Stimulated activated CD8-positive, alpha-beta memory T cell treated with anti-CD3 and anti-CD28 coated beads, Interleukin-2, amount 100 ng/mL, for 1 hour (primary cell): ENCODE results near the gene PXDC1.

ENCODE experiments used
- DNase-seq, 2 donors: peaks; one replicate each; pipeline ENCODE4 v3.0.0-alpha.2; 2020; ENCODE audit warnings: low read depth in 2 of 2

Gene PXDC1, protein sequence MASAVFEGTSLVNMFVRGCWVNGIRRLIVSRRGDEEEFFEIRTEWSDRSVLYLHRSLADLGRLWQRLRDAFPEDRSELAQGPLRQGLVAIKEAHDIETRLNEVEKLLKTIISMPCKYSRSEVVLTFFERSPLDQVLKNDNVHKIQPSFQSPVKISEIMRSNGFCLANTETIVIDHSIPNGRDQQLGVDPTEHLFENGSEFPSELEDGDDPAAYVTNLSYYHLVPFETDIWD

GRCh38 chr6:3751077-3751729 is at the start of gene PXDC1:
Gene PXDC1, minus strand, starts transcription at chr6:3751713. Its CDS starts 182 bp downstream, at chr6:3751531.
- no peak for DNase-seq

DNA sequence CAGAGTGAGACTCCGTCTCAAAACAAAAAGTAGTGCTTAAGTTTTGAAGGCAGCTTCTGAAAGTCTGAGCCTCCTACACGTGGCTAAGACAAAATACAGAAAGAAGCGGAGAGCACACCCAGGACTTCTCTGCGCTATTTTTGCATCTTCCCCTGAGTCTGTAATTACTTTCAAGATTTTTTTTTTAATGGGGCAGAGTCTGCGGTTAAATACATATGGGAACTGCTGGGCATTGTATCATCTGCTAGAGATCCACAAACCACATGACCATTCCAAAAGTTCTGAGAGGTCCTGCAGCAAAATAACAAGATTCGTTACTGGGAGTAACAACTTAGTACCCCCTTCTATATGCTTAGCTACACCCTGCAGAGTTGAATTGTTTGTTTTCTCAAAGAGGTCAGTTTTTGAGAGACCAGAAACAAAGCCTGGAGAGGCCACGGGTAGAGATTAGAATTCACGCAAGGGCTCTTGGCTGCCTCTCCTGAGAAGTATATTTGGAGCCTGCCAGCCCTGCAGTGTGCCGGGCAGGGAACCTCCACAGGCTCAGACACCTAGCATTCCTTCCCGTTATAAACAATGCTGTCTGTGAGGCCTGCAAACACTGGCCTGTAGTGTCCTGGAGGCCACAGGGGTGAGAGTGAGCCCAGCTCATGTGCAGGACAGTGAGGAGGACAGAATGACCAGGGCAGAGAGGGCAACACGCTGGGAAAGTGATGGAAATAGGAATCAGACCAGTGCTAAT is 49.5 kb upstream of the PXDC1 start:
- no peak for DNase-seq

- no peak for DNase-seq
Observed at GRCh38 chr6:3799719-3800118, 48.2 kb upstream of the PXDC1 start.

DNA sequence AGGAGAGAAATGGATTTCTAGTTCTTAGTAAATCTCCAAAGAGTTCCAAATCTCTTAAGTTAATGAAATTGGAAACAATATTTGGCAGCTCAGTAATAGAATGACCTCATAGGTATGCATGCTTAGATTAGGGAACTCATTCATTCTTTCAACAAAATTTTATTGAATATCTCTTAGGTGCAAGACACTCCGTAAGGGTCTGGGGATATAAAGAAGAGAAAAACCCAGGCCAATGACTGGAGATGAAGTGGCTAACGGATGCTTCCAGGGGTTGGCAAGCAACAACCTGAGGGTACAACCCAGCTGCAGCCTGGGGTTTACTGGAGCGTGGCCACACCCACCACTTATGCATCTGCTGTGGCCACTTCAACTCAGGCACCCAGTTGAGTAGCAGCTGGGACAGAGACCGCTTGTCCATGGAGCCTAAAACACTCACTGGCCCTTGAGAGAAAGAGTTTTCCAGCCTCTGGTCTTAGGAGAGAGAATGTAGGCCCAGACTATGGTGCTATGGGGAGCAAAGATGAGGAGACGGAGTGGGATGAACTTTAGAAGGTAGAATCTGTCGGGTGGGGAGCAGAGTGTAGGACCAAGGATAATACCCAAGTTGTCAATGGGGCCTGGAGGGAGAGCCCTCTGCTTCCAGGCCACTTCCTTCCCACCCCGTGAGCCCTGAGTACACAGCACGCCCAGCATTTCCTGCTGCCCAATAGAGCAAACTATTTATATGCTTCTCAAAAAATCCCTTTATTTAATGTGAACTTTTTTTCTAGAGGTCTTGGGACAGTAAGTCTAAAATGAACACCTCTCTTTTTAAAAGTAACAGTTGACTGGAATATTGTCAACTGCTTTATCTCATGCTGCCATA is 46.8 kb upstream of the PXDC1 start:
- DNase-seq: no peak

DNA sequence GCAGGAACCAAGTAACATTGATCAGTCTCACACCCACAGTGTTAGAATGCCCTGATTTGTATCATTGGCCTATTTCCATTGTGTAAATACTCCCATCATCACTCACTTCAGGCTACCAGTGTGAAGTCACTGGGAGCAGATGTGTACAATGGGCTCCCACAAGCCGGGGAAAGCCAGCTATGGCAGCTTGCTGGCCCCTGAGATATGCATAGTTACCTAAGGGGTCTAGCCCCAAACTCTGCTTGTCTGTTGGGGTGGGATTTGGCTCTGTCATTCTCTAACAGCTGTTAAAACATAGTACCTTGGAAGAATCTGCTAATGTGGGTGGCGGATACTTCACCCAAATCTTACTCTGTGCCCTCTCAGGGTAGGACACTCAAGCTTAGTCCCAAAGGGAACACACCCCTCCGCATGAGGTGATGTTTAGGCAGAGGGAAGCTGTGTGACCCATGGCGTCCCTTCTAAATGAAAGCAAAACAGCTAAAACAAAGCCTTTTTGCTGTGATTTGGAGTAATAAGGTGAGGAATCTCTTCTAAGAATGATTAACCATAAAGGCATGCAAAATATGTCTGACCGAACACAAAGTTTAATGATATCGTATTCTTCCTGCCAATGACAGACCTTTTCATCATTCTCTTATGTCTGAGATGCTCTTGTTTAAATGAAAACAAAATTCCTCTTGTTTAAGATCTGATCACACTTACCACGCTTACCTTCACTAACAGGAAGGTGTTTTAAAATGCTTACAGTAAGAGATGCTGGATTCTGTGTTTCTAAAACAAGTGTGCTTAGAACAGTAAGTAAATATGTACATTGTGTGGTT is 45.9 kb upstream of the PXDC1 start:
- no peak for DNase-seq

DNA sequence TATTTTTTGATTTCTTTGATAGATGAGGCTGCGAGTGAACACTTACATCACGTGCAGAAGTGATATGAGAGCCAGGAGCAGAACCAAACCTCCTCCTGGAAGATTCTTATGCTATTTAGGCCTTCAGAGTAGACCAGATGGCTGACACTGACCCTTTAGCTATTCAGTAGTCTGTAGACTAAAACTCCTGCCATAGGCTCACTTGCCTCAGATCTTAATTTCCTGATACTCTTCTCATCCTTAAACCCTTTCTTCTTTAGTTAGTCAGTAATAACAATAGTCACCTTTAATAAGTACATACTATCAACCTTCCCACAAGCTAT is 45.2 kb upstream of the PXDC1 start:
- DNase-seq: no peak

GRCh38 chr6:3795836-3796718 is 44.6 kb upstream of the PXDC1 start:
- DNase-seq: no peak

DNA sequence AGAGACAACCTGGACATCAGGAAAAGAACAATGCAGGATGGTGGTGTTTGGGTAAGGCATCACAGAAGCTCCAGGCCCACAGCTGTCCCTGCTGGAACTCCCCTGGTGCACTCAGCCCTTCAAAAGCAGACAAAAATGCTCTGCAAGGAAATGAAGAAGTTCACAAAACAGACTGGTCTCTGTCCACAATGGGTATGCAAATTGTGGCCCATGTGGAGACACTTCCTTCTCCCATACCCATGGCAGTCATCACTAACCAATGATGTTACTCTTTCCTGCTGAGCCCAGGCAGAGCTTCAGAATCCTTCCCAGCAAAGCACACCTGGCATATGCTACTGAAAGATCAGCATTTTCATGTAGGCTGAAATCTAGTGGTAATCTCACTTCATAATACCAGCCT is 42.6 kb upstream of the PXDC1 start:
- DNase-seq: no peak

- no peak for DNase-seq
Observed at GRCh38 chr6:3793545-3793944, 42.0 kb upstream of the PXDC1 start.

DNA sequence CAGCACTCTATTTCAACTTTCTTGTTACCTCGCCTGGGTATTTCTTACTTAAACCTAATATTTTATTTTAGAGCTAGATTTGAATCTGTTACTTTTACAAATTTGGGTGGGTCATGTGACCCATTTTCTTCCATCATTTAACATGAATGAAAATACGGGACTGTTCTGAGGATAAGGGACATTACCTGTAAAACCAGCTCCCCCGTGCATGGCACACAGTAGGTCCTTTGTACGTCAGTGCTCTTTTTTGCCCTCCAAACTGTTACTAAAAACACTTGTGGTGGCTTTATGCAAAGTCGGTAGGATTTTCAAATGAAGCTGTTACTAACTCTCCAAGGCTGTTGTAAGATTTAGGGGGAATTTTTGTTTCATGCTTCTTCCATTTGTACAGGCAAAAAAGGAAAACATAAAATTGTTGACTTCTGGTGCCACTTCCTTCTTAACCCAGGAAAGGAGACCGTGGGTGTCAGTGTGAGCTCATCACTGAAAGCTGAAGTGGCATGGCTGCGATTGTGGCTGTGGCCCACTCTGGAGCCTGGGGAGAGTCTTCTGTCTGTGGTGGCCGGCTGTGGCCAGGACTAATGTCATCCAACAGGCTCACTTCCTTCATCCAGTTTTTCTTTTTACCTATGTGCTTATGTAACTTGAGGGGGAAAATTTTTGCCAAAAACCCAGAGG is 40.2 kb upstream of the PXDC1 start:
- no peak for DNase-seq

DNA sequence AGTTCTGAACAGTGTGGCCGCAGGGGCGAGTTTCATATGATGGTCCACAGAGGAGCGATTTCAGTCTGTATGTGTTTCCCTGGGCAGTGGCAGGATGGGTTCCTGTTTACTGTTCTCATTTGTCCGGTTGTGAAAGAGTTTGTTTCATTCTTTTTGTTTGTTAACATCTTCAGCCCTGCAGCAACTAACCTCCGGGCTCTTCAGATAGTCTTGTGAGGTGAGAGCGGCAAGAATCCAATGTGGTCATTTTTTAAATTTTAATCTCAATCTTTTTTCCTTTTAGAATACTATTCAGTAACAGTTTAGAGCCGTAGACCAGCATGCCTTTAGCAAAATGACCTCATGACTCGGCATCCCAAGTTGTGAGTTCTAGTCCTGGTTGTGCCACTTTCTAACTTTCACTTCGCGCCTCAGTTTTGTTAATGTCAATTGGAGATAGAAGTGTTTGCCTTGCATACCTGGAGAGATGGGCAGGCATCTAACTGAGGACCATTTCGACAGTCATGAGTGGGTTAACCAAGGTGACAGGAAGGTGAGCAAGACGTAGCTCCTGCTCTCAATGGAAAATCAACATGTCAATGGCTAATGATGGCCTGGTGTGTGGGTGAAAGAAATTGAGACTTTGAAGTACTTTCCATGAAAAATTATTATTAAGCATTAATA is 38.5 kb upstream of the PXDC1 start:
- no peak for DNase-seq

DNA sequence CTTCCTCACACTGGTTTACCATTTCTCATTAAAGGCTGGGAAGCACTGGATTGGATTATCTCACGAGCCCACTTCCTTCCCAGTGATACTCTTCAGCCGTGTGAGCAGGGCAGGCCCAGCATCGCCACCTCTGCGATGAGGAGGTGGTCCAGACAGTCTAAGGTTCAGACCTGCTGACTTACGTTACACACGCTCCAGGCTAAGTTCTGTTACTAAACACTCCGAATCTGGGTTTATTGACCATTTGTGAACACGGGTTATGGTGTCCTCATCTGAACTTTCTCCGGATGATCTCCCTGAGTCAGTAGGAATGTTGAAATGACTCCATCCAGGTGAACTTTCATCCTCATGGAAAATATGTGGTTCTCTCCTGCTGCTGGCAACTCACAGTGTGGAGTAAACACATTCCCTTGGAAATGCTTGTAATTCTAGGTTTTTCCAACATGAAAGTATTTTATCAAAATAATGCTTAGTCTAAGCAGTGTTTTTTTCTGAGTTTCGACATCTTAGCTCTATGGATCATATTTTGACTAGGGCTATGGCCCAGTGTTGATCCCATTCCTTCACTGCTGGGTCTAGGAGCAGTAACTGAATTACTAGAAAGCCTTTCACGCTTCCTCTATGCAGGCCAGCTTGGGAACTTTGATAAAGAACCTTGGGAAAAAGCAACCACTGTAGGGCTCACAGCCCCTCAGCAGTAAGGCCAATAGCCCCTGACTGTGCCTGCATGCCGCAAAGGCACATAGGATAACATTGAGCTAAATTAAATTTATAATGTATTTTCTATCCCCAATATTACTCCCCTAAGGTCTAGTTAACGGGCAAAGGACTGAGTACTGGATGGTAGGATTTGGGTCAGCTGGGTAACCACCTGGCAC is 37.7 kb upstream of the PXDC1 start:
- DNase-seq: no peak

DNA sequence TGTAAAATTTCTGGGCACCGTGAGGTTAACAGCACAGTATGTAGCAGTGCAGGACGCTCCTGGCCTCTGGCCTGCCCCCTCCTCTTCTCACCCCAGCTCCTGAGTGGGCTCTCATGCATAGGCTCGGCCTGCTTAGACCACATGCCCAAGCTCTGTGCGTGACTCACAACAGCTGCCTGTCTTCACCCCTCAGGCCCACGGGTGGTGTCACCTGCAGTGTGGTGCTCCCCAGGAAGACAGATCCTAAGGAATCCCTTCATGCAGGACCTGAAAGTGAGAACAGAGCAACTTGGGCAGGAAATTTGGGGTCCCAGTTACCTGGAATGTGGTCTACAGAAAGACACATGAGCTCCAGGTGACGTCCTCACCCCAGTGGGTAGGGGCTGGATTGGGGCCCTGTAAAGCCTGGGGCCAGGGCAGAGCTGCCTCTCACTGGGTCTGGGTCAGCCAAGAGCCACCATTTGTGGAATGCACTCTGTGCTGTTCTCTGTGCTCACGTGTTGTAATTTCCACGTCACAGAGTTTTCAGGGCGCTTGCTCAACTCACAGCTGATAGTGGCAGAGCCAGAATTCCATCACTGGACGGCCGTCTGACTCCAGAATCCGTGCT is 37.0 kb upstream of the PXDC1 start:
- no peak for DNase-seq

- DNase-seq: no peak
Observed at GRCh38 chr6:3786141-3786540, 34.6 kb upstream of the PXDC1 start.

- no peak for DNase-seq
Observed at GRCh38 chr6:3785745-3786098, 34.2 kb upstream of the PXDC1 start.

- no peak for DNase-seq
Observed at GRCh38 chr6:3784885-3785744, 33.6 kb upstream of the PXDC1 start.

- DNase-seq: no peak
Observed at GRCh38 chr6:3784423-3784822, 32.9 kb upstream of the PXDC1 start.
